ENCODE results near the gene CDK5RAP1.
"Not testable (repeated sequence)": the region's sequence is repeated elsewhere in the genome, so short reads cannot be mapped to it uniquely, and the experiment has no call there.

The CDK5RAP1 gene

DNA sequence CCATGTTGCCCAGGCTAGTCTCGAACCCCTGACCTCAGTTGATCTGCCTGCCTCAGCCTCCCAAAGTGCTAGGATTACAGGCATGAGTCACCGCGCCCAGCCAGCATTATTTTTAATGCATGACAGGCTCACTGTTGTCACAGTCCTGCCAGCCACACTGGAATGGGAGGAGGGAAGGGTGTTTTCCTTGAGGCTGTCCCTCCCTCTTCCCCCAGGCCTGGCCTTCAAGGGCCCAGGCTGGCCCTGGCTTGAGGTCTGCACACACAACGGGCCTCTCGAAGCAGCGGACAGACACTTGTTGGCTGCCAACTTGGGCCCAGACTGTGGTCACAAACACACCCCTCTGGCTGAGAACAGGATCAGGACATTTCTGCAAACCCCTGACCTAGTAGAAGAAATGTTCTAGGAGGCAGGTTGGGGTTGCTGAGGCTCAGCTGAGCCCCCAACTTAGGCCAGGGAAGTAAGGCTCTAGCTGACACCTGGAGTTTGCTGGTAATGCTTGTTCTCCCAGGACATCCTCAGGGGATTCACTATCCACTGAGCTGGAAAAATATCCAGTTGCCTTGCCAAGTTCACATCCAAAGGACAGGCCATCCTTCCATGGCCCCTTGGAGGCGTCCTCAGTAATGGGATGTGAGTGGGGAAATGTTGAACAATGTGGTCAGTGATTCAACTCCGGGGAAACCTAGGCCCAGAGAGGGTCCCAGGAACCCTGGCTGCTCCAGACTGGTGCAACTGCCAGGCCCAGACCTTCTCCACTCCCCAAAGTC, 32.3 kb upstream of the CDK5RAP1 start:
- Mint-ChIP-seq H3K4me3 (no peak overlapping the region), H3K4me1 (no peaks in the 10 kb centered on the region), H3K36me3 (peaks cover 2% of the 10 kb centered on the region), H3K9me3 (no peaks in the 10 kb centered on the region), H3K27ac (no peak overlapping the region), H3K27me3 (no peaks in the 10 kb centered on the region)

DNA sequence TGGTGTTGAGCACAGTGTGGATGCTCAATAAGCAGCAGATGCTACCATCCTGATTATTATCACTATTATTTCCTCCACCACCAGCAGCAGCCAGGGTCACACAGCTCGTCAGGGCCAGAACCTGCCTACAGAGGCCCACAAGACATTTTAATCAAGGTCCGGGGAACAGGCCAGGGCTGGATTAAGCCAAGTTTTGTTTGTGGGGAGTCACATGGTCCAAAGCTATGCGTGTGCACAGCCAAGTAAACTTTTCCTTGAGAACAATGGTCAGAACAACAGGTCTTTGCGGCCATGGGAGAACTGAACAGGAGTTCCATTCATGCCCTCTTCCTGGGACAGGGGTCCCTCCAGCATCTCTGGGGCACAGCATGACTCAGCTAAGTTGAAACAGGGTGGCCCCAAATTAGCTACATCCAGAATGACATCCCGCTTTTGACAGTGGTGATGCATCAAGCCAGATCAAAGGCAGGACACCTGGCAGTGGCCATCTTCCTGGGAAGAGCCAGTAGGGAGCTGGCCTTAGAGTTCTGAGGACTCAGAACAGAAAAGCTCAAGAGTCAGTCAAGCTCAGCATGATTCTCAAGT, 30.6 kb upstream of the CDK5RAP1 start:
- Mint-ChIP-seq H3K36me3 (peaks cover 2% of the 10 kb centered on the region), H3K4me1 (no peaks in the 10 kb centered on the region), H3K27ac (no peak overlapping the region)

DNA sequence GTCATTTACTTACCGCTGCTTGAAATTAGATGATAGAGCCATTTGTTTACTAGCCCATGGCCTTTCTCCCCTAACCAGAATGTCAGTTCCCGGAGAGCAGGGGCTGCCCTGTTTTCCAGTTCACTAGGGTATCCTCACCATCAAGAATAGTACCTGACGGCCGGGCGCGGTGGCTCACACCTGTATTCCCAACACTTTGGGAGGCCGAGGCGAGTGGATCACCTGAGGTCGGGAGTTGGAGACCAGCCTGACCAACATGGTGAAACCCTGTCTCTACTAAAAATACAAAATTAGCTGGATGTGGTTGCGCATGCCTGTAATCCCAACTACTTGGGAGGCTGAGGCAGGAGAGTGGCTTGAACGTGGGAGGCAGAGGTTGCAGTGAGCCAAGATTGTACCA, 22.6 kb upstream of the CDK5RAP1 start:
- H3K9me3 Mint-ChIP-seq, H3K27me3 Mint-ChIP-seq, H3K27ac Mint-ChIP-seq, H3K36me3 Mint-ChIP-seq, H3K4me3 Mint-ChIP-seq, H3K4me1 Mint-ChIP-seq: not testable (repeated sequence)

More for the DNA sequence above, 30.6 kb upstream of the CDK5RAP1 start:
- no peak overlapping the region for H3K4me3 Mint-ChIP-seq
- H3K9me3 Mint-ChIP-seq: no peaks in the 10 kb centered on the region
- no peaks in the 10 kb centered on the region for H3K27me3 Mint-ChIP-seq

DNA sequence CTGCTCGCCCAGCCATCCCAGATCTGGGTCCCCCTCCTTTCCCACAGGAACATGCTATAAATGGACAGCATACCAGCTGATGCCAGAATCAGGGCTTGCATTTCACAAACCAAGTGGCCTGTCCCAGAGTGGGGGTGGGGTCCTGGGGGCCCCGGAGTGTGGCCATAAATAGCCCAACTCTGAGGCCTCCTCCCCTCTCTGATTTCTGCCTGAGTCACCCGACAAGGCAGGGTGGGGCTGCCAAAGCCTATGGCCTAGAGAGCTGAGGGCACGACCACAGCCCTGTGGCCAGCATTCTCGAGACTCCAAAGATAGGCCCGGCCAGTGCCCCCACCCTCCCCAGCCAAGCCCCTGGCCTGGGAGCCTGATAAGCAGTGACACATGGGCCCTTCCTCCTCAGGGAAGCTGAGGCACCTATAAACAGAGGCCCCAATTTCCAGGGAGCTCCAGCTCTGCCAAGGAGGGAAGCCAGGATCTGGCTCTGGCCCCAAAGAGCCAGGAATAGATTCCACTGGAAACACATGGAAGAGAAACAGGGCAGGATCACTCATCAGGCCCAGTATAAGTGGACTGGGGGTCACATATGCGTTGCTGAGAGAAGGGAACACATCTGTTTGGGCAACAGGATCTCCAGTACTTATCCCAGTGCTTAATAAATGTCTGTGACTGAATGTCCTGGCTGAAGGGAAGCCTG, 22.0 kb upstream of the CDK5RAP1 start:
- H3K27ac Mint-ChIP-seq: no peak overlapping the region
- H3K36me3 Mint-ChIP-seq: no peaks in the 10 kb centered on the region

DNA sequence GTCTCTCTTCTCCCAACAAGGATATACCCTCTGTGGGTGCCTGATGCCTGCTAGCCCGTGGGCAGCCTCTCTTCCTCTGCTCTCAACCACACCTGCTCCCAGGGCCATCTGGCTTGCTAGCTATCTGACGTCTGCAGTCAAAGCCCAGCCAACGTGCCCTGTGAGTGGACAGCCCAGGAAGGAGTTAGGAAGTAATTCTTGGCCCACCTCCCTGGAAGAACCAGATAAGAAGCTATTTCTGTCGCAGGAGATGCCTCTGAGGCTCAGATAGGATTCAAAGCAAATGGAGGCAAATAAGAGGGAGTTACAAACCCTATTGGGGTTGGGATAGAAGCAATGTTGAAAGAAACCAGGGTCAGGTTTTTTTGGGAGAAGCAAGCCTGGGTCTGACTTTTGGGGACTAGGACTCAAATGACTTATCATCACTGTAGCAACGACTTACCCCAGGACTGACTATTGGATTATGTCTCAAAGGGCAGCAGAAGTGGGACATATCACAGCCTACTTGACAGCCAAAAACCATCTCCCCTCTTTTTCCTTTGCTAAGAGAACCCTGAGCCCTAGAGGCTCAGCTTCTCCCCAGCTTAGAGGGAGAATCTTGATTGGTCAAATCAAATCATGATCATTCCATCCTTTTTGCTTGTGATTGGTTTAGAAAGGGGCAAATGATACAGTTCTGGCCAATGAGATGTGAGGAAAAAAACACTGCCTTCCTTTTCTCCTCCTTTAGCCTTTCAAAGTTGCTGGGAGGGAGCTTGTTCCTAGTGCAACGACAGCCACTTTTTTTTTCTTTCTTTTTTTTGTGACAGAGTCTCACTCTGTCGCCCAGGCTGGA, 18.0 kb upstream of the CDK5RAP1 start:
- no peaks in the 10 kb centered on the region for H3K36me3 Mint-ChIP-seq
- no peaks in the 10 kb centered on the region for H3K27me3 Mint-ChIP-seq
- H3K4me1 Mint-ChIP-seq: no peaks in the 10 kb centered on the region
- no peak overlapping the region for H3K27ac Mint-ChIP-seq
- H3K9me3 Mint-ChIP-seq: no peaks in the 10 kb centered on the region
- no peak overlapping the region for H3K4me3 Mint-ChIP-seq

More for the DNA sequence above, 22.0 kb upstream of the CDK5RAP1 start:
- no peaks in the 10 kb centered on the region for H3K9me3 Mint-ChIP-seq
- no peaks in the 10 kb centered on the region for H3K4me1 Mint-ChIP-seq
- H3K27me3 Mint-ChIP-seq: no peaks in the 10 kb centered on the region
- no peak overlapping the region for H3K4me3 Mint-ChIP-seq

DNA sequence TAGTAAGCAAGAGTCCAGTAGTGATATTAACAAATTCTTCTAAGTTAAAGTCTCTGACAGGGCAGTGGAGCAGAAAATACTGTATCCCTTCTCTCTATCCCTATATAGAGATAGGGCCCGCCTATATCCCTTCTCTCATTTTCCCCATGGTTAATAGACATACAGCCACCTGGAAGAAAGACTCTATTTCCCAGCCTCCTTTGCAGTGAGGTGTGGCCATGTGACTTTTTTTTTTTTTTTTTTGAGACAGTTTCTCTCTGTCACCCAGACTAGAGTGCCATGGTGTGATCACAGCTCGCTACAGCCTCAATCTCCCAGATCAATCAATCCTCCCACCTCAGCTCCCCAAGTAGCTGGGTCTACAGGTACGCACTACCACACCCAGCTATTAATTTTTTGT, 16.7 kb upstream of the CDK5RAP1 start:
- Mint-ChIP-seq H3K27ac (no peak overlapping the region), H3K4me1 (no peaks in the 10 kb centered on the region)

DNA sequence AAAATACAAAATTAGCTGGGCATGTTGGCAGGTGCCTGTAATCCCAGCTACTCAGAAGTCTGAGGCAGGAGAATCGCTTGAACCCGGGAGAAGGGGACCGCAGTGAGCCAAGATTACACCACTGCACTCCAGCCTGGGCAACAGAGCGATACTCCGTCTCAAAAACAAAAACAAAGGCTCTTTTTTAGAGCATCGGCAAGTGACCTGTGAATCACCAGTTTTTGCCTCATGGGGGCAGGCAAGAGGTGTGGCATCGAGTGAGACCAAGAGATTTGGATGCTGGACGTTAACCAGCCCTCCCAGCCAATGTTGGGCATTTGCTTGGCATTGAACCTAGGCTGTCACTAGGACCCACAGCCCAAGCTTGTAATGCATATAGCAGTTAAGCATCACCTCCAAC, 14.6 kb upstream of the CDK5RAP1 start:
- Mint-ChIP-seq H3K27me3 (no peaks in the 10 kb centered on the region), H3K4me1 (no peaks in the 10 kb centered on the region), H3K4me3 (no peak overlapping the region), H3K36me3 (peaks cover 5% of the 10 kb centered on the region), H3K9me3 (no peaks in the 10 kb centered on the region), H3K27ac (no peak overlapping the region)

More for the DNA sequence above, 16.7 kb upstream of the CDK5RAP1 start:
- Mint-ChIP-seq H3K9me3 (no peaks in the 10 kb centered on the region), H3K36me3 (no peaks in the 10 kb centered on the region), H3K27me3 (no peaks in the 10 kb centered on the region), H3K4me3 (no peak overlapping the region)

DNA sequence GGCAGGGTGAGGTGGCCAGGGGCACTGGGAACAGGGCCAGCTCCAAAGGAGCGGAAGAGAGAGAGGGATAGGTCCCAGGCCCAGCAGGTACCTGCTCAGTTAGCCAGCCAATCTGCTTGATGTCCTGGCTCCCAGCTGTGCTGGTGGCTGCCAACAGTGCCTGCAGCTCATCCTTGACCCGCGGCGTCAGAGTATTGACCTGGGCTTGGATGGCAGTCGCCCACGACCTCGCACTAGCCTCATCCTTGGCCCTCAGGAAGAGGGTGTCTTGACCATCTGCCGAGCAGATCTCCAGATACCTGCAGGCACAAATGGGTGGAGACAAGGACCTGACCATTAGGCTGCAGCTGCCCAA, 11.1 kb upstream of the CDK5RAP1 start:
- no peaks in the 10 kb centered on the region for H3K4me1 Mint-ChIP-seq
- peaks cover 7% of the 10 kb centered on the region for H3K36me3 Mint-ChIP-seq
- H3K9me3 Mint-ChIP-seq: no peaks in the 10 kb centered on the region
- no peaks in the 10 kb centered on the region for H3K27me3 Mint-ChIP-seq
- H3K4me3 Mint-ChIP-seq: no peak overlapping the region
- H3K27ac Mint-ChIP-seq: no peak overlapping the region

DNA sequence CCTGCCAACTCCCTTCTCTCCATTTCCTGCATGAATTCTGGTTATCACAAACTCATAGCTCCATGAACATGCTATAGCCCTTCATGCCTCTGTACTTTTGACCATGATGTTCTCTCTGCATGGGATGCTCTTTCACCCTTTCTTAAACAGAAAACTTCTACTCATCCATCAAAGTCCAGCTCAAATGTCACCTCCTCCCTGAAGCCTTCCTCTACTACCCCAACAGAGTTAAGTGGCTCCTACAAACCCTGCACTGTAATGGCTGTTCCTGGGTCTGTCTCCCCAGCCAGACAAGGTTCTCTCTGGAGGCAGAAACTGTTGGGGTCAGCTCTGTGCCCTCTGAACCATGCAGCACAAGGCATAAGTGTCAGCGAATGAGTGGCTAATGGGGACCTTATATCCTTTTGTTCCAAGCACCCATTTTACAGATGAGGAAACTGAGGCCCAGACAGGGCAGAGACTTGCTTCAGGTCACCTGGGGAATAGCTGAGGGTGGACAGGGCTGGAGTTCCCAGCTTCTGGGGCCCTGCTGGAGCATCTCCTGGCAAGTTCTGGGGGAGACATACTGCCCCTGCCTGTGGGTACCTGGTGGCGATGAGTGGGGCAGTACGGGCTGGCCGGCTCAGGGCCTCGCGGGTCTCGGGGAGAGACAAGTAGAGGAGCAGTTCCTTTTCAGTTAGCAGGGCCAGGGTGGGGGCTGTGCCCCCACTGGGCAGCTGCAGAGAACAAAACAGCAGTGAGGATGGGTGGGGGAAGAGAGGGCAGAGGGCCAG, 10.6 kb upstream of the CDK5RAP1 start:
- H3K9me3 Mint-ChIP-seq: no peaks in the 10 kb centered on the region
- H3K27ac Mint-ChIP-seq: no peak overlapping the region
- no peaks in the 10 kb centered on the region for H3K27me3 Mint-ChIP-seq
- H3K36me3 Mint-ChIP-seq: peaks cover 11% of the 10 kb centered on the region
- no peaks in the 10 kb centered on the region for H3K4me1 Mint-ChIP-seq
- no peak overlapping the region for H3K4me3 Mint-ChIP-seq

DNA sequence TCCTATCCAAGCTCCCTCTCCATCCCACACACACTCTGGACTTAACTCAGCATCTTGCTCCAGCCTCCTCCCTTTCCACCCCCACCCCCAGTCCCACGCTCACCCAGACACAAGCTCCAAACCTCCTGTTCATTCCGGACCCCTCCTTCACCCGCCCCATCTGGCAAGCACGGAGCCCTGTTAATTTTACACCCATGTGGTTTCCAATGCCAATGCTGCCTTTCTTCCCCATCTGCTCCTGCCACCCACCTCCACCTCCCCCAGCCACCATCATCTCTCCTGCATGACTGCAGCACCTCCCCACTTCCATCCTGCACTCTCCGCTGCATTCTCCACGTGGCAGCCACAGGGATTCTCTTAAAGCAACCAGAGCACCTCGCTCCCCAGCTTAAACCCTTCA, 9.9 kb upstream of the CDK5RAP1 start:
- Mint-ChIP-seq H3K4me3 (no peak overlapping the region), H3K4me1 (no peaks in the 10 kb centered on the region), H3K9me3 (no peaks in the 10 kb centered on the region), H3K27ac (no peak overlapping the region), H3K36me3 (peaks cover 11% of the 10 kb centered on the region), H3K27me3 (no peaks in the 10 kb centered on the region)

DNA sequence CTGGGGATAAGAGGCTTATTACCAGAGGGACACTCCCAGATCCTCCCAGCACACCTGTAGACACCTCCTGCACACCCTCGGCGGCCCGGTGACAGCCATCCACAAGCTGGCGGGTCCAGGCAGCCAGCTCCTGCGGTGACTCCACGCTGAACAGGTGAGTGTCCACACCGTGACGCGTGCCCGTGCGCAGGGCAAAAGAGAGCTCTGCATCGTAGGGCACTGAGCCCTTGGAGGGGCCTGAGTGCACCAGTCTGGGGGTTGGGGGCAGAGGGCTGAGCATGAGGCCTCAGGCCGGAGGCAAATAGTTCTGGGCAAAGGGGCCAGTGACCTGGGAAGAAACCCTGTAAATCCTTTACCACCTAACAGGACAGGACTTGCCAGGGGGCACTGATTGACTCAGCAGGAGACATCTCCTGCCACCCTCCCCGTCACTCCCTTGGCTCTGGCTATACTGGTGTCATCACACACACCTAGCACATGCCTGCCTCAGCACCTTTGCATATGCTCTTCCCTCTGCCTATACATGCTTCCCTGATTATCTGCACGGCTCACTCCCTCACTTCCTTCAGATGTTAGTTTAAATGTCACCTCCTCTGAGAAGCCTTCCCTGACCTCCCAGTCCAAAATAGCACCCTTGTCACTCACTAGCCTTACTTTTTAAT, 8.9 kb upstream of the CDK5RAP1 start:
- Mint-ChIP-seq H3K9me3 (no peaks in the 10 kb centered on the region), H3K36me3 (peaks cover 11% of the 10 kb centered on the region), H3K4me3 (no peak overlapping the region), H3K4me1 (no peaks in the 10 kb centered on the region), H3K27ac (no peak overlapping the region), H3K27me3 (no peaks in the 10 kb centered on the region)

DNA sequence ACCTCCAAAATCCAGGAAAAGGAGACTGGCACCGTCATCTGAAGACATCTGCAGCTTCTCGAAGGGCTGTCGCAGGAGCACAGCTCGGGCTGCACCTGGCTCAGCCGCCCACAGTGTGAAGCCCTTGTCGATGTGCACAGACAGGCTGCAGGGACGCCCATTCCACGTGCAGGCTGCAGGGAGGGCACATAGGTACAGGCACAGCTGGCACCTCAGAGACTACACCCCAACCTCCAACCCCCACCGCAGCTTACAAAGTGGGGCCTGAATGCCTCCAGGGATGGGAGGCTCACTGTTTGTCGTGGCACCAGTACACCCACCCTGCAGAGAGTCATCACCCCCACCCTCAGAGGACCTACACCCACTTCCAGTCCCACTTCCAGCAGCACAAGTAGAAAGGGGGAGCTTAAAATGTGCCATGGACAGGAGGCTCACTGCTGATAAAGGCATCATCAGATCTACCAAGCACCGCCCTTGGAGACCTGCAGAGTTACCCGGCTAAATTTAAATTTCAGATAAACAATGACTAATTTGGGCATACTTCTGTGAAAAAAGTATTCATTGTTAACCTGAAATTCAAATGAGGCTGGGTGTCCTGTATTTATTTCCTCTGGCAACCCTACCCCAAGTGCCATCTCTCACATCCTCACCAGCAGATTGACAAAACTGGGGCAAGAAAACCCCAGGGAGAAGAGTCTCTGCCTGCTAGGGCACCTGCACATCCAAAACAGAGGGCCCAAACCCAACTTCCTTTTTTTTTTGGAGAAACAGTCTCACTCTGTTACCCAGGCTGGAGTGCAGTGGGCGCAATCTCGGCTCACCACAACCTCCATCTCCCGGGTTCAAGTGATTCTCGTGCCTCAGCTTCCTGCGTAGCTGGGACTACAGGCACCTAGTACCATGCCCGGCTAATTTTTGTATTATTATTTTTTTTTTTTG, 7.7 kb upstream of the CDK5RAP1 start:
- Mint-ChIP-seq H3K36me3 (peaks cover 11% of the 10 kb centered on the region), H3K4me3 (no peak overlapping the region), H3K27ac (no peak overlapping the region), H3K9me3 (no peaks in the 10 kb centered on the region), H3K27me3 (no peaks in the 10 kb centered on the region), H3K4me1 (peaks cover 4% of the 10 kb centered on the region)

DNA sequence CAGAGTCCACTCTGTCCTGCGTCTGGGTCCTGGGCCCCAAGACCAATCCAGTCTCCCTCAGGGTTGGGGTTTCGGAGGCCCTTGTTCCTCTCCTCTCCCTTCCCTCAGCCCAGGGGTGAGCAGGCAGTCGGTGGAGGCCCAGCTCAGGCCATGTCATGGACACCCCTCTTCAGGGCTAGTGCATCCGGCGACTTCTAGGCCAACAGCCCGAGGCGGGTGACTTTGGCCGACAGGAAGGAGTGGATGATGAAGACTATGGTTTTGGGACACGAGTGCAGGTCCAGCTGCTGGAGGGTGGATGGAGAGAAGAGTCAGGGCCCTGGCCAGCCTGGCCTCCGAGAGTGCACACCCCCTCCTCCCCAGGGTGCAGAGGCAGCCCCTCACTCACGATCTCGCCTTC, 7.0 kb upstream of the CDK5RAP1 start:
- Mint-ChIP-seq H3K27me3 (no peaks in the 10 kb centered on the region), H3K4me1 (peaks cover 11% of the 10 kb centered on the region), H3K36me3 (peaks cover 11% of the 10 kb centered on the region), H3K9me3 (no peaks in the 10 kb centered on the region), H3K4me3 (no peak overlapping the region), H3K27ac (no peak overlapping the region)

DNA sequence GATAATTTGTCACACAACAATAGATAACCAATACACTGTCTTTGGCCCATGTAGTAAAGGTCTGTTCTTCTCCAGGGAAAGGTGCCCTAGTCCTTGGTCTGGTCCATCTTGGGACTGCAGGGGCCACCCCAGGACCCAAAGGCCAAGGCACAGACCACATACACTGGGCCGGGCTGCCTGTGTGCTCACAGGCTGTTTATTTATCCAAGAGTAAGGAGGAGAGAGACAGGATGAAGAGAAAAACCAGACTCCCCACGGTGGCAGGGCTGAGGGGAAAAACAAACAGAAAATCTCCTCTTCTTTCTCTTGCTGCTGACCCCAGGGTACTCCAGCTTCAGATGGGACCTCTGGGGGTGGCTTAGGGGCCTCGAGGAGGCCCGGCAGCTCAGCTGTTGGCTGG, 6.5 kb upstream of the CDK5RAP1 start:
- Mint-ChIP-seq H3K9me3 (no peaks in the 10 kb centered on the region), H3K36me3 (peaks cover 11% of the 10 kb centered on the region), H3K4me3 (no peak overlapping the region), H3K27me3 (no peaks in the 10 kb centered on the region), H3K4me1 (peaks cover 12% of the 10 kb centered on the region), H3K27ac (no peak overlapping the region)

Measured in activated naive CD4-positive, alpha-beta T cell treated with anti-CD3 and anti-CD28 coated beads, Interleukin-2, amount 50 U/mL, for 24 hours (primary cell).